SHP77 (cell line): ENCODE measurements around the gene TOP2A.
A peak's percentile ranks its signal among the peaks of the same experiment; 100 is the strongest.
"Not testable (repeated sequence)": the region's sequence is repeated elsewhere in the genome, so short reads cannot be mapped to it uniquely, and the experiment has no call there.

Source experiments
- DNase-seq, 2 experiments: peaks; one replicate each; lab custom pipeline; 2025; lab: John Stamatoyannopoulos, UW

TOP2A gene

GRCh38 chr17:40375786-40376185 lies 41.9 kb downstream of the TOP2A start:
- DNase-seq, result not testable (repeated sequence)

GRCh38 chr17:40374821-40375498 lies 42.7 kb downstream of the TOP2A start:
- no peak for DNase-seq

GRCh38 chr17:40373999-40374398 lies 43.7 kb downstream of the TOP2A start:
- DNase-seq, result no peak

GRCh38 chr17:40373324-40373723 lies 44.4 kb downstream of the TOP2A start:
- DNase-seq, result no peak

GRCh38 chr17:40372644-40373043 lies 45.1 kb downstream of the TOP2A start:
- DNase-seq, result not testable (repeated sequence)

- no peak for DNase-seq
Measured at GRCh38 chr17:40372031-40372430, 45.7 kb downstream of the TOP2A start.

GRCh38 chr17:40371261-40371929 lies 46.3 kb downstream of the TOP2A start:
- DNase-seq, result peak in 1 of 2 experiments; percentile 40

- DNase-seq, result no peak
Measured at GRCh38 chr17:40369923-40370322, 47.8 kb downstream of the TOP2A start.

- not testable (repeated sequence) for DNase-seq
Measured at GRCh38 chr17:40367728-40368127, 50.0 kb downstream of the TOP2A start.

- no peak for DNase-seq
Measured at GRCh38 chr17:40366861-40367518, 50.7 kb downstream of the TOP2A start.

- no peak for DNase-seq
Measured at GRCh38 chr17:40366076-40366860, 51.4 kb downstream of the TOP2A start.

GRCh38 chr17:40364906-40365305 lies 52.8 kb downstream of the TOP2A start:
- no peak for DNase-seq

- DNase-seq, result no peak
Measured at GRCh38 chr17:40364121-40364861, 53.4 kb downstream of the TOP2A start, which contains the start of gene GJD3. Gene GJD3 (minus strand): TSS chr17:40364737. CDS start chr17:40363815, 922 bp downstream.

GRCh38 chr17:40363111-40363827 lies 54.4 kb downstream of the TOP2A start:
- no peak for DNase-seq

- DNase-seq, result peak; percentile 64 to 77
Measured at GRCh38 chr17:40362696-40363110, 55.0 kb downstream of the TOP2A start.

GRCh38 chr17:40361925-40362695 lies 55.6 kb downstream of the TOP2A start:
- no peak for DNase-seq

GRCh38 chr17:40361063-40361924 lies 56.4 kb downstream of the TOP2A start:
- DNase-seq, result no peak

- no peak for DNase-seq
Measured at GRCh38 chr17:40360091-40360490, 57.6 kb downstream of the TOP2A start.
